Activated CD8-positive, alpha-beta memory T cell treated with anti-CD3 and anti-CD28 coated beads for 24 hours (primary cell): ENCODE measurements around the gene WAPL.
"Not testable (repeated sequence)": the region's sequence is repeated elsewhere in the genome, so short reads cannot be mapped to it uniquely, and the experiment has no call there.

Experiments
- DNase-seq: peaks from one replicate; pipeline ENCODE4 v3.0.0-alpha.2; 2020

Gene WAPL

GRCh38 chr10:86521678-86522509, at the start of gene WAPL:
Gene WAPL, minus strand, starts transcription at chr10:86521792. Its CDS starts 3,723 bp downstream, at chr10:86518069.
- peak; percentile 97 for DNase-seq

- no peak for DNase-seq
Measured at GRCh38 chr10:86569335-86569734, 47.7 kb upstream of the WAPL start.

- not testable (repeated sequence) for DNase-seq
Measured at GRCh38 chr10:86566518-86566917, 44.9 kb upstream of the WAPL start.

- not testable (repeated sequence) for DNase-seq
Measured at GRCh38 chr10:86563338-86563737, 41.7 kb upstream of the WAPL start.

- not testable (repeated sequence) for DNase-seq
Measured at GRCh38 chr10:86558695-86559094, 37.1 kb upstream of the WAPL start.

GRCh38 chr10:86556933-86557649, 35.5 kb upstream of the WAPL start:
- no peak for DNase-seq

GRCh38 chr10:86556532-86556931, 34.9 kb upstream of the WAPL start:
- DNase-seq: no peak

- no peak for DNase-seq
Measured at GRCh38 chr10:86553639-86554038, 32.0 kb upstream of the WAPL start.

- no peak for DNase-seq
Measured at GRCh38 chr10:86553213-86553612, 31.6 kb upstream of the WAPL start.

- DNase-seq: no peak
Measured at GRCh38 chr10:86547296-86547695, 25.7 kb upstream of the WAPL start.

- no peak for DNase-seq
Measured at GRCh38 chr10:86545101-86545500, 23.5 kb upstream of the WAPL start.

- DNase-seq: no peak
Measured at GRCh38 chr10:86540016-86540415, 18.4 kb upstream of the WAPL start.

- no peak for DNase-seq
Measured at GRCh38 chr10:86538547-86538946, 17.0 kb upstream of the WAPL start.

GRCh38 chr10:86538040-86538439, 16.4 kb upstream of the WAPL start:
- DNase-seq: not testable (repeated sequence)

- DNase-seq: peak; percentile 75
Measured at GRCh38 chr10:86536294-86536861, 14.8 kb upstream of the WAPL start.

GRCh38 chr10:86535132-86535882, 13.7 kb upstream of the WAPL start:
- DNase-seq: peak; percentile 70

- no peak for DNase-seq
Measured at GRCh38 chr10:86533328-86533727, 11.7 kb upstream of the WAPL start.

GRCh38 chr10:86528736-86529135, 7.1 kb upstream of the WAPL start:
- not testable (repeated sequence) for DNase-seq

- no peak for DNase-seq
Measured at GRCh38 chr10:86526606-86527005, 5.0 kb upstream of the WAPL start.

GRCh38 chr10:86525713-86526112, 4.1 kb upstream of the WAPL start:
- DNase-seq: not testable (repeated sequence)

GRCh38 chr10:86524225-86524962, 2.8 kb upstream of the WAPL start:
- DNase-seq: no peak

- DNase-seq: no peak
Measured at GRCh38 chr10:86523348-86523747, 1.8 kb upstream of the WAPL start.
